ENCODE results near the gene TSPYL2.

The TSPYL2 gene

DNA sequence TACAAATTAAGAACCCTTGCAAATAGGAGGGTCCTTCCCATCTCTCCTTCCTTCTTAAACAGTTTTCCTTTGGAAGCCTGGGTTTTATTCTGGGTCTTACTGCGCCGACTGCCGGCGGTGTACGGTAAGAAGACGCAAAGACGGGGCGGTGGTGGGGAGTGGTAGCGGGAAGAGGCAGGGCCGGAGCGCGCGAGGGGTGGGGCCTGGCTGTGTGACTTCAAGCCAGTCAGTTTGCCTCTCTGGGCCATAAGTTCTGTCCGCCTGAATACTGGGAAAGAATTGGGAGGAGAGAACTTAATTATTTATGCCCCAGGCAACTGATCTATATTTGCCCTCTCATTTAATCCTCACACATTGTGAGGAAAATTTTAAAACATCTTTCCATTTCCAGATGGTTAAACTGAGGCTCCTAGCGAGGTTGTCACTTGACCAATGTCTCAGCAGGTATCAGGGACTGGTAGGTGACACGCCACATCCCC lies 11.0 kb downstream of the TSPYL2 start:
- CTCF ChIA-PET = no interaction called here
- POLR2A ChIA-PET (ENCODE audit: low non-redundant PET) = no interaction called here
- TF ChIP-seq, protein P1, sequence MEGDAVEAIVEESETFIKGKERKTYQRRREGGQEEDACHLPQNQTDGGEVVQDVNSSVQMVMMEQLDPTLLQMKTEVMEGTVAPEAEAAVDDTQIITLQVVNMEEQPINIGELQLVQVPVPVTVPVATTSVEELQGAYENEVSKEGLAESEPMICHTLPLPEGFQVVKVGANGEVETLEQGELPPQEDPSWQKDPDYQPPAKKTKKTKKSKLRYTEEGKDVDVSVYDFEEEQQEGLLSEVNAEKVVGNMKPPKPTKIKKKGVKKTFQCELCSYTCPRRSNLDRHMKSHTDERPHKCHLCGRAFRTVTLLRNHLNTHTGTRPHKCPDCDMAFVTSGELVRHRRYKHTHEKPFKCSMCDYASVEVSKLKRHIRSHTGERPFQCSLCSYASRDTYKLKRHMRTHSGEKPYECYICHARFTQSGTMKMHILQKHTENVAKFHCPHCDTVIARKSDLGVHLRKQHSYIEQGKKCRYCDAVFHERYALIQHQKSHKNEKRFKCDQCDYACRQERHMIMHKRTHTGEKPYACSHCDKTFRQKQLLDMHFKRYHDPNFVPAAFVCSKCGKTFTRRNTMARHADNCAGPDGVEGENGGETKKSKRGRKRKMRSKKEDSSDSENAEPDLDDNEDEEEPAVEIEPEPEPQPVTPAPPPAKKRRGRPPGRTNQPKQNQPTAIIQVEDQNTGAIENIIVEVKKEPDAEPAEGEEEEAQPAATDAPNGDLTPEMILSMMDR (conservative IDR thresholded peaks at IDR 0.05; ENCODE audit: low read depth) = peak; percentile 59
- H3K27ac ChIP-seq = peak overlapping the region; percentile 94
- DNase-seq (ENCODE audit: low spot score) = peak; percentile 63

DNA sequence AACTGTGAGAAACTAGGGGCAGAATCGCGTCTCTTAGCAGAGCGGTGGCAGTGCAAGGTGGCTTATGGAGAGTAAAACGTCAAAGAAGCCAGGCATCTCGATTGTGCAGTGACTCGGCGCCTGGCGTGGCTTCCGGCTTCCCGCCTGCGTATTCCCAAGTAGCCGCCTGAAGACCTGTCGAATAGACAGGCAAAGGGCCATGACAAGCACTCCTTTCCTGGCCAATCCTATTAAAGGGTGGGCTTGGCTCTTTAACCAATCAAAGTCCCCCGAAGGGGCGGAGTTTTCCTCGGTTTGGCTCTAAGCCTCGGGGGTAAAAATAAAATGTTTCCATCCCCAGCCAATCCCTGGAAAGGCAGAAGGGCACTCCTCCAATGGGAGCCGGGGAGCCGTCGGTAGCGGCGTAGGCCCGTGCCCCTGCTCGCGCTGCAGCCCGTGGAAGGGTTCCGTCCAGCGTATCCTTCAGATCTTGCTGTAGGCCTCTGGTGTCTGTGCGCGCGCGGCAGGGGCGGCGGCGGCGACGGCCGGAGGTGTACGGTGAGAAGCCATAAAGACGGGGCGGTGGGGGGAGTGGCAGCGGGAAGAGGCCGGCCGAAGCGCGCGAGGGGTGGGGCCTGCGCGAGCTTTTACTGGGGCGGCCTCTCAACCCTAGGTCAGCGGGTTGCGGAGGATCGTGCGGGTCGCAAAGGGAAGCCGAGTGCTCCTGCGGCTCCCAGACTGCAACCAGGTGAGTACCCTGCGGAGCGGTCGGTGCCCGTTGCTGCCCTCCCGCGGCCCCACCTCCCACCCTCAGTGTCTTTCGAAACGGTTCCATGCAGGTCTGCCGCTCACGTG lies 11.8 kb downstream of the TSPYL2 start, which contains the start of gene KANTR:
Gene KANTR (plus strand): TSS at position 395 of the 834 bp plus-strand sequence. CDS start 30,131 bp downstream, outside the sequence.
- POLR2A ChIA-PET (ENCODE audit: low non-redundant PET) = interaction anchor here (0.5 kb wide), 1 partner anchor 12 kb away, joined by 3 read pairs; no protein-coding TSS in a partner anchor
- CTCF ChIA-PET = no interaction called here
- peak; percentile 91 for DNase-seq (ENCODE audit: low spot score)
- peak within 1 kb of the TSS; percentile 94 for H3K27ac ChIP-seq
- TF ChIP-seq, protein P1 (conservative IDR thresholded peaks at IDR 0.05; ENCODE audit: low read depth) = no peak

DNA sequence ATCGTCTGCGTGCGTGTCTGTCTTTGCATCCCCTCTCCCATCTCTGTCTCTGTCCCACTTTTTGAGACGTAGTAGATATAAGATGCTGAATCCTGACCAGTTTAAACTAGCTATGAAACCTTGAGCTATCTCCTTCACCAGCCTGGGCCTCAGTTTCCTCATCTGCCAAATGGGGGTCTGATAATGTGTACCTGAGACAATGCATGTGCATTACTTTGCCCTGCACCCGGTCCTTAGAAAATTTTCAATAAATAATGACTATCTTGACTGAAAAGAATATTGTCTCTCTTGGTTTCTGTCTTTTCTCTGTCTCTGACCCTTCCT lies 12.4 kb downstream of the TSPYL2 start:
- POLR2A ChIA-PET (ENCODE audit: low non-redundant PET) = no interaction called here
- CTCF ChIA-PET = no interaction called here
- TF ChIP-seq, protein P1 (conservative IDR thresholded peaks at IDR 0.05; ENCODE audit: low read depth) = no peak
- DNase-seq (ENCODE audit: low spot score) = no peak
- peak overlapping the region; percentile 94 for H3K27ac ChIP-seq

DNA sequence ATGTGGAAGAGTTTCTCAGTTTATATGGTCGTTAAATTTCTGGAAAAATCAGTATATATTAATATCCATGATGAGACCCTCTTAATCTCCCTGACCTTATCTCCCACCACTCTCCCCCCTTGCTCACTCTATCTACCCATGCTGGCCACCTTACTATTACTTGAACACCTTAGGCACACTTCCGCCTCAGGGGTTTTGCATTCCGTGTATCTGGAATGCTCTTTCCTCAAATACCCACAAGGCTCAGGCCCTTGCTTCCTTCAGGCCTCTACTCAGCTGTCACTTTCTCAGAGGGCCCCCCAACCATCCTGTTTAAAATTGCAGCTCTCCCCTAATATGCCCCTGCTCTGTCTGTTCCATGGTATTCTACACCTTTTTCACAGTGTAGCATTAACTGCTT lies 13.6 kb downstream of the TSPYL2 start:
- ChIA-PET POLR2A (ENCODE audit: low non-redundant PET) (no interaction called here), CTCF (interaction anchor here (0.6 kb wide), 1 partner anchor 16 kb away, joined by 3 read pairs; no protein-coding TSS in a partner anchor)
- TF ChIP-seq, protein P1 (conservative IDR thresholded peaks at IDR 0.05; ENCODE audit: low read depth) = no peak

DNA sequence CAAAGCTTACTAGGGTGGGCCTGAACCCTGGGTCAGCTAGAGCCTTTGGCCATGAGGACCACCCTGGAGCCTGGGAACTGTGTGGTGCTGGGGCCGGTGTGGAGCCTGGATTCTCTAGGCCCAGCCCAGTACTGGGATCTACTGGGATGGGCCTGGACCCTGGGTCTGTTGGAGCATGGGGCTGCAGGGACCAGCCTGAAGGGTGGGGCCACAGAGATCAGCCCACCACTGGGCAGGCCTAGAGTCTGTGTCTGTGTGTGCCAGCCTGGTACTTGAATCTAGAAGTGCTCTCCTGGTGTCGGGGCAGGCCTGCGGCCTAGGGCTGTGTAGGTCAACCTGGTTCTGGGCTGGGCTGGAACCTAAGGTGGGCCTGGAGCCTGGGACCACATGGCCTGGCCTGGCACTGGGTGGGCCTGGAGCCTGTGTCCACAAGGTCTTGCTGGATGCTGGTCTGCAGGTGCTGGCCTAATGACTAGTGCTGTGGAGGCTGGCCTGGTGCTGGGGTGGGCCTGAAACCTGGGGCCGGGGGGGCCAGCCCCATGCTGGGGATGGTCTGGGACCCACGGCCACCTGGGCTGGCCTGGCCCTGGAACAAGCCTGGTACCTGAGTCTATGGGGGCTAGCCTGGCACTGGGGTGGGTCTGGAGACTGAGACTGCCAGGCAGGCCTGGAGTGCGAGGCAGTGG lies 32.8 kb downstream of the TSPYL2 start:
- TF ChIP-seq, protein P1 (conservative IDR thresholded peaks at IDR 0.05; ENCODE audit: low read depth) = no peak
- ChIA-PET CTCF (no interaction called here), POLR2A (ENCODE audit: low non-redundant PET) (no interaction called here)
- DNase-seq (ENCODE audit: low spot score) = no peak
- peak overlapping the region; percentile 21; the same call in 1 of the 2 replicates for H3K27ac ChIP-seq

More for the DNA sequence above, 13.6 kb downstream of the TSPYL2 start:
- no peak for DNase-seq (ENCODE audit: low spot score)
- no peak overlapping the region for H3K27ac ChIP-seq

DNA sequence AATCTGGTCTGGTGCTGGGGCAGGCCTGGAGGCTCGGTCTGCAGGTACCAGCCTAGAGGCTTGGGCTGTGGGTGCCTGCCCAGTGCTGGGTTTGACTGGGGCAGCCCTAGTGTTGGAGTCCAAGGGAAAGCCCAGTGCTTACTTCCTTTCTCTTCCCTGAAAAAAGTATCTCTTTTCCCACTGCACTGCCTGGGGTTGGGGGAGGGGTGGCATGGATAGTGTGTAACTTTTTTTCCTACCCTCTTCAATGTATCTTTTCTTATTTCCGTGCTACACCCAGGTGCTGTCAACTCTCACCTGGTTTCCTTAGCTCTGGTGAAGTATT lies 33.3 kb downstream of the TSPYL2 start:
- TF ChIP-seq, protein P1 (conservative IDR thresholded peaks at IDR 0.05; ENCODE audit: low read depth) = no peak
- H3K27ac ChIP-seq = peak overlapping the region; percentile 21; the same call in 1 of the 2 replicates
- no peak for DNase-seq (ENCODE audit: low spot score)
- ChIA-PET CTCF (no interaction called here), POLR2A (ENCODE audit: low non-redundant PET) (no interaction called here)

Data from RWPE1 (cell line).